ENCODE data around the gene SEMA5B.

Gene SEMA5B

DNA sequence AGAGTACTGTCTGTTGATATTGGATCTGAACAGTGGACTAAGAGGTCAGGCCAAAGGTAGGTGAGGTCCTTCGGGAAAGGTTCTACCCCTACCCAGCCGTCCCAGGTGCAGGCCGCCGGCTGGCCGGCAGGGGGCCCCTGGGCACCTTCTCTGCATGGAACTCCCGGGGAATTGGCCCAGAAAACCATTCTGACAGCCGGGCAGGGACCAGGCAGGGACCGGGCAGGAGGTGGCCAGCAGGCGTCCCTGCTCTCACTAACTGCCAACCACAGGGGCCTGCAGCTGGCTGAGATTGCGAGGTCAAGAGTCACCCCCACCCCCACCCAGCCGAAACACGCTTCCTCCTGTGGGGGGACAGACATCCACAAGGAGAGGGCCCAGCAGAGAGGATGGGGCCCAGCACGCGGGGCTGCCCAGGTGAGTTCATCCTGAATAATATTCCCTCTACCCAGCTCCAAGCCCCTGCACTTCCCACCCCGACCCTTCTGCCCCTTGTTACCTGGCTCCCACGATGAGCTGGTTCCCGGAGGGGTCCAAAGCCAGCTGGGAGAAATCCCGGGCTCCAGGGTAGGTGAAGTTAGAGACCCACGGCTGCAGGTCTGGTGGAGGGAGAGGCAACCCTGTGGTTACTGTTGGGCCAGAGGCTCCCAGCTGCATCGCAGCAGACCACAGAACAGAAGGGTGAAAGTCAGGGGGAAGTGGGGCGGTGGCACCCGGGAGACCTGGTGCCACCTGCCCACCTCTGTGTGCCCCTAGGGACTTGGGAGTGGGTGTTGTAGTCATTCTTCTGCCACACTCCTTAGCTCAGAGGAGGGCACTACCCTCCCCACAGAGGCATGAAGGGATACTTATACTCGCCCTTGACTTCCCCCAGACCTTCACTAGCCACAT lies 84.4 kb downstream of the SEMA5B start:
- Histone ChIP-seq H3K9me3 (ENCODE audit: control insufficient read depth, low read length) (no peaks in the 10 kb centered on the region), H3K4me3 (ENCODE audit: extremely low read depth, insufficient read depth, low read length, poor library complexity, severe bottlenecking) (no peak overlapping the region), H3K4me1 (ENCODE audit: control insufficient read depth, insufficient read depth, low read length, poor library complexity, severe bottlenecking) (peaks cover 13% of the 10 kb centered on the region), H3K36me3 (ENCODE audit: control insufficient read depth, insufficient read depth, low read length) (no peaks in the 10 kb centered on the region), H3K27ac (ENCODE audit: low read depth, low read length, severe bottlenecking) (no peak overlapping the region)
- 27 to 51% methylated on average over 7 to 14 of the region's 23 CpGs for WGBS, 2 experiments (ENCODE audit: insufficient coverage in 2 of 2)

DNA sequence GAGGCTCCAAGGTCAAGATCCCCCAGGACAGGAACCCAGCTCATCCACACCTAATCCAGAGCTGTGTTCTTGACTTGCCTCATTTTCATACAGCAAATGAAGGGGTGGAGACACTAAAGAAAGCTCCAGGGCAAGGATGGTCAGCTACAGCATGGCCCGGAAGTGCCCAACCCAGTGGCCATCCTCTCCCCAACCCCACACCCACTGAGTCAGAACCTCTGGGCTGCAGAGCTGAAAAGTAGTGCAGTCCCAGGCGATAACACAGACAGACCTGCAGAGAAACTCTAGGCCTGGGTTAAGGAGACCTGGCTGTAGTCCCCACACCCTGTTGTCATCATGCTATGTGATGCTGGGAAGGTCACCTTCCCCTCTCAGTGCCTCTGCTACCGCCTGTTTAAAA lies 85.3 kb downstream of the SEMA5B start:
- Histone ChIP-seq H3K36me3 (ENCODE audit: control insufficient read depth, insufficient read depth, low read length) (no peaks in the 10 kb centered on the region), H3K9me3 (ENCODE audit: control insufficient read depth, low read length) (no peaks in the 10 kb centered on the region)

DNA sequence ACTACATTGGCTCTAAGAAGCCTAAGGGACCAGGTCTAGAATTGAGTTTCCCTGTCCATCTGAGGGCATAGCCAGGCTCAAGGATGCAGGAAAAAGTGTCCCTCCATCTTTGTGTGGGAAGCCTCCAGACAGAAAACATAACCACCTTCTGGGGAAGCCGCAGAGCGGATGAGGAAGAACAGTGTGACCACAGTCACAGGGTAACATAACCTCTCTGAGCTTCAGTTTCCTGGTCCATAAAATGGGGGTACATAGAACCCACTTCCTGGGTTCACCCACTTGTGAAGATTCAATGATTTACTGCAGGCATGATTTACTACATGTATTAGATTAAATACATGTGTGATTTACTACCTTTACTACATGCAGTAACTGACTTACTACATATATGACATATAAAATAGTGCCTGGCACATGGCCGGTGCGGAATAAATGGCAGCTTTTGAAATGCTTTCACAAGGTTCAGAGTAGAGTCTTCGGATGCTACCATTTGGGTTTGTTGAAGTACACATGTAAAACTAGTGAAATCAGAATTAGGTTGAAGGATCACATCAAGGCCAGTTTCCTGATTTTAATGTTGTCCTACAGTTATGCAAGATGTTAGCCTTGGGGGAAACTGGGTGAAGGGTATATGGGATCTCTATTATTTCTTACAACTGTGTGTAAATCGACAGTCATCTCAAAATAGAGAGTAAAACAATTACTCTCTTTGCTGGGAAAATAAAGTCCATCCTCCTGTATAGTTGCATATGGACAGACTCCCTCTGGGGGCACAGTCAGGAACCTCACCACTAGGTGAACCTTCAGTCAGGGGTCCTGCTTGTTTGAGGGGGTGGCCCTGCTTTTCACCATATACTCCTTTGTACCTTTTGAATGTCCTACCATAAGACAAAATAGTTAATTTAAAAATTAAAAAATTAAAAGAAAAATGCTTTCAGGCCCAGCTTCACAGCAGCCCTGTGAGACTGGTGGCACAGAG lies 86.0 kb downstream of the SEMA5B start:
- WGBS, 2 experiments (ENCODE audit: insufficient coverage in 2 of 2) = 94 to 100% methylated on average over 3 to 5 of the region's 6 CpGs
- no peaks in the 10 kb centered on the region for H3K36me3 ChIP-seq (ENCODE audit: control insufficient read depth, insufficient read depth, low read length)

More for the DNA sequence above, 85.3 kb downstream of the SEMA5B start:
- Histone ChIP-seq H3K27ac (ENCODE audit: low read depth, low read length, severe bottlenecking) (no peak overlapping the region), H3K4me1 (ENCODE audit: control insufficient read depth, insufficient read depth, low read length, poor library complexity, severe bottlenecking) (peaks cover 3% of the 10 kb centered on the region), H3K4me3 (ENCODE audit: extremely low read depth, insufficient read depth, low read length, poor library complexity, severe bottlenecking) (no peak overlapping the region)
- 90 to 92% methylated on average over 2 of the region's 3 CpGs for WGBS, 2 experiments (ENCODE audit: insufficient coverage in 2 of 2)

DNA sequence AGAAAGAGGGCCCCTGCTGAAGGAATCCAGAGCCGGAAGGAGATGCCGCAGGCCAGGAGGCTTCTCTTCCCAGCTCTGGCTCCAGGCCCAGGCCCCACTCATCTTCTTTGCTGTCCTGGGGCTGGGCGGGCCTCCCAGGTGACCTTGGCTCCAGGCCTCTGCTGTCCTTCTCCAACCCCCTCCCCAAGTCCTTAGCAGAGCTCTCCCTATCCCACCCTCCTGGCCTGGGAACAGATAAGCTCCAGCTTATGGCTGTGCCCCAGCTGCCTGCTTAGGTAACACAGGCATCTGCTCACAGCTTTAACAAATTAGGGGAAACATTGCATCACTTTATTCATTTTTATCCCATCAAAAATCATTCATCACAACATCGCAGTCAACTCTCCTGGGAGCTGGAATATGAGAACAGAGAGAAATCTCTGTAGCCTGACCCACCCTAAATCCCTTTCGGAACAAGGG lies 86.9 kb downstream of the SEMA5B start:
- Histone ChIP-seq H3K27ac (ENCODE audit: low read depth, low read length, severe bottlenecking) (no peak overlapping the region), H3K4me3 (ENCODE audit: extremely low read depth, insufficient read depth, low read length, poor library complexity, severe bottlenecking) (no peak overlapping the region), H3K9me3 (ENCODE audit: control insufficient read depth, low read length) (no peaks in the 10 kb centered on the region), H3K36me3 (ENCODE audit: control insufficient read depth, insufficient read depth, low read length) (no peaks in the 10 kb centered on the region), H3K4me1 (ENCODE audit: control insufficient read depth, insufficient read depth, low read length, poor library complexity, severe bottlenecking) (peaks cover 3% of the 10 kb centered on the region)
- WGBS, 2 experiments (ENCODE audit: insufficient coverage in 2 of 2) = 80 to 100% methylated on average over 1 to 3 of the region's 5 CpGs

More for the DNA sequence above, 86.0 kb downstream of the SEMA5B start:
- Histone ChIP-seq H3K27ac (ENCODE audit: low read depth, low read length, severe bottlenecking) (no peak overlapping the region), H3K9me3 (ENCODE audit: control insufficient read depth, low read length) (no peaks in the 10 kb centered on the region), H3K4me1 (ENCODE audit: control insufficient read depth, insufficient read depth, low read length, poor library complexity, severe bottlenecking) (peaks cover 3% of the 10 kb centered on the region), H3K4me3 (ENCODE audit: extremely low read depth, insufficient read depth, low read length, poor library complexity, severe bottlenecking) (no peak overlapping the region)

DNA sequence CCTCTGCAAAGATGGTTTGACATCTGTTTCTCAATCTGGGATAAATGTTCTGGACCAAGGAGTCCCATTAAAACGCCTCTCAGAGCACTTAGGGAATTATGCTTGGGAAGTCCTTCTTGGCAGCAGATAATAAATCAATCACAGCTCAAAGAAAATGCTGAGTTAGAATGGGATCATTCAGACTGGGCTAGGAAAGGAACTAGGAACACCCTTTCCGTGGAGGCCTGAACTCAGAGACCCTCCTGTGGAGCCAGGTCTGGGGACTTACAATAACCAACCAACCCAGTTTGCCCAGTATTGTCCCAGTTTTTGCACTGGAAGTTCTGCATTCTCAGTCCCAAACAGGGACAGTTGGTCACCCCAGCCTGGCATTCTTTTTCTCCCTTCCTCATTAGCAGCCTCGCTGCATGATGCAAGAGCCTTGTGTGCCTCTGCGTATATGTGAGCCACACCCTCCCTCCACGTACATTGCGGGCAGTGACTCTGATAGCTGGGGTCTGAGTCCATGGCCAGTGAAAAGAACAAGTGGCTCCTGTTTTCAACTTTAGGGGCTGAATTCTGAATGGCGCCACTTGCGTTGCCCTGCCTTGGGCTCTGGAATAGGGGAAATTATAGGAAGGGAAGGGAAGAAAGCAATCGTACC lies 88.7 kb downstream of the SEMA5B start:
- Histone ChIP-seq H3K4me1 (ENCODE audit: control insufficient read depth, insufficient read depth, low read length, poor library complexity, severe bottlenecking) (no peaks in the 10 kb centered on the region), H3K36me3 (ENCODE audit: control insufficient read depth, insufficient read depth, low read length) (no peaks in the 10 kb centered on the region), H3K9me3 (ENCODE audit: control insufficient read depth, low read length) (no peaks in the 10 kb centered on the region), H3K4me3 (ENCODE audit: extremely low read depth, insufficient read depth, low read length, poor library complexity, severe bottlenecking) (no peak overlapping the region), H3K27ac (ENCODE audit: low read depth, low read length, severe bottlenecking) (no peak overlapping the region)
- WGBS, 2 experiments (ENCODE audit: insufficient coverage in 2 of 2) = 82 to 91% methylated on average over 6 to 8 of the region's 9 CpGs

DNA sequence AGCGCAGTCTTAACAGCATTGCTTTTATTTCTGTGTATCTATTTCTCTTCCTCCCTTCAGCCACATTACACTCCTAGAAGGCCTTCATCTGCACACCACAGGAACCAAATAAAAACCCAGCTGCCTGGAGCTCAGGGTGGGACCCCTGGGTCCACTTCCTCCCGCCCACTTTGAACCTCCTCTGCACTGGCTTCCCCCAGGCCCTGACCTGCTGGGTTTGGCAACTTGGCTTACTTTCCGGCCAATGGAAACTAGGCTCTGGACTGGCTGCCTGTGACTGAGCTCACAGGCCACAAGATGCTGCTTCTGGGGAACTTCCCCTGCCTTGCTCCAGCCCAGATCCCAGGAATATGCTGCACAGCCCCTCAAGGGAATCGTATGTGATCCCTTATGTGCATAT lies 89.8 kb downstream of the SEMA5B start:
- WGBS, 2 experiments (ENCODE audit: insufficient coverage in 2 of 2) = 91 to 96% methylated on average over 3 to 4 of the region's 4 CpGs

DNA sequence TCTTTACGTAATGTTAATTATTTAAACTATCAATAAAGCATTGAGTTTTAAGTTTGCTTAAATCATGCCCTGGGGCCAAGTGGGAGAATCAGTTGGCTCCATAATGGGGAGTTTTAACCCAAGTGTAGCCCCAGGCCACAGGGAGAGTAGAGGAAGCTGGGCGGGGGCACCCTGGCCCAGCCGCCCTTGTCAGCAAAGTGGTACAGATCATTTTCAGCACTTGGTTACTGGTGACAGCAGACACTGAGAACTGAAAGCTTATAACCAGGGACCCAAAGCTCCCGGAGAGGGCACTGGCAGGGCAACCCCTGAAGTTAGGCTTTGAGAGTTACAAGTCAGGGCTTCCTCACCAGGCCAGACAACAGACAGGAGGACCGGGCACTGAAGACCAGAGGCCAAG lies 90.6 kb downstream of the SEMA5B start:
- no peak overlapping the region for H3K27ac ChIP-seq (ENCODE audit: low read depth, low read length, severe bottlenecking)
- no peaks in the 10 kb centered on the region for H3K4me1 ChIP-seq (ENCODE audit: control insufficient read depth, insufficient read depth, low read length, poor library complexity, severe bottlenecking)
- no peaks in the 10 kb centered on the region for H3K9me3 ChIP-seq (ENCODE audit: control insufficient read depth, low read length)
- 81 to 93% methylated on average over 4 of the region's 5 CpGs for WGBS, 2 experiments (ENCODE audit: insufficient coverage in 2 of 2)
- no peak overlapping the region for H3K4me3 ChIP-seq (ENCODE audit: extremely low read depth, insufficient read depth, low read length, poor library complexity, severe bottlenecking)
- H3K36me3 ChIP-seq (ENCODE audit: control insufficient read depth, insufficient read depth, low read length) = no peaks in the 10 kb centered on the region

More for the DNA sequence above, 89.8 kb downstream of the SEMA5B start:
- no peaks in the 10 kb centered on the region for H3K9me3 ChIP-seq (ENCODE audit: control insufficient read depth, low read length)
- H3K36me3 ChIP-seq (ENCODE audit: control insufficient read depth, insufficient read depth, low read length) = no peaks in the 10 kb centered on the region
- no peak overlapping the region for H3K27ac ChIP-seq (ENCODE audit: low read depth, low read length, severe bottlenecking)
- H3K4me3 ChIP-seq (ENCODE audit: extremely low read depth, insufficient read depth, low read length, poor library complexity, severe bottlenecking) = no peak overlapping the region
- no peaks in the 10 kb centered on the region for H3K4me1 ChIP-seq (ENCODE audit: control insufficient read depth, insufficient read depth, low read length, poor library complexity, severe bottlenecking)

DNA sequence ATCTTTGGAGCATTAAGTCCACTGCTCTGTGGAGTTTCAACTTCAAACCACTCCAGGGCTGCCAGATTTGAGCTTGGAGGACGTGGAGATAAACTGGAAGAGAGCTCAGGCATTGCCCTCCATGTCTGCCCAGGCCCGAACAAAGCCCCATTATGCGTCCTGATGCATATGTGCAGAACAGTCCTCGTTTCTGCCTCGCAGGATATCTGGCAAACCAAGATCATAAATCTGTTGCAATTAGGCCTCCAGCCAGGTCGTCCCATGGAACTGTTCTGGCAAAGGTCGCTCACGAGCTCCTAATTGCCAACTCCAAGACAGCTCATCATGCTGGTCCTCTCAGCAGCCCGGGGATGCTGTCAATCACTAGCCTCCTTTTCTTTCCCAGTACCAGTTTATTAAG lies 91.2 kb downstream of the SEMA5B start:
- Histone ChIP-seq H3K27ac (ENCODE audit: low read depth, low read length, severe bottlenecking) (peak overlapping the region; percentile 25), H3K36me3 (ENCODE audit: control insufficient read depth, insufficient read depth, low read length) (no peaks in the 10 kb centered on the region)
- 88 to 89% methylated on average over 9 of the region's 9 CpGs for WGBS, 2 experiments (ENCODE audit: insufficient coverage in 2 of 2)

DNA sequence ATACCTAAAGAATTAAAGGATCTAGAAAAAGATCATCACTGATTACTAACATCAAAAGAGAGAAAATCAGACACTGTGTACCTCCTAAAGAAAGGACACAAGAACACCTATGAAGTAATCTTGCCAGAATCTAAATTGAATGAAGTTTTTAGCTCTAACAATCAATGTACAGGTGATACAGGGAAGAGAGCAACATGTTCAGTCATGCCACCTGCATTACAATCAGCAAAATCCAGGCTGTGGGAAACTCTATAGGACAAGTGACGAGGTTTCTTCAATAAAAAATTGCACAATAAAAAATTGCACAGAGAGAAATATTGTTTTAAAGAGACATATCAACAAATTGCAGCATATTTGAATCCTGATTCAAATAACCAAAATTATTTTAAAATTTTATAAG lies 93.3 kb downstream of the SEMA5B start:
- no peaks in the 10 kb centered on the region for H3K9me3 ChIP-seq (ENCODE audit: control insufficient read depth, low read length)
- WGBS, 2 experiments (ENCODE audit: insufficient coverage in 2 of 2) = no CpG with 5 or more reads among the region's 1 CpG
- H3K4me3 ChIP-seq (ENCODE audit: extremely low read depth, insufficient read depth, low read length, poor library complexity, severe bottlenecking) = no peak overlapping the region
- no peaks in the 10 kb centered on the region for H3K36me3 ChIP-seq (ENCODE audit: control insufficient read depth, insufficient read depth, low read length)
- no peak overlapping the region for H3K27ac ChIP-seq (ENCODE audit: low read depth, low read length, severe bottlenecking)
- no peaks in the 10 kb centered on the region for H3K4me1 ChIP-seq (ENCODE audit: control insufficient read depth, insufficient read depth, low read length, poor library complexity, severe bottlenecking)

More for the DNA sequence above, 91.2 kb downstream of the SEMA5B start:
- no peaks in the 10 kb centered on the region for H3K4me1 ChIP-seq (ENCODE audit: control insufficient read depth, insufficient read depth, low read length, poor library complexity, severe bottlenecking)
- no peaks in the 10 kb centered on the region for H3K9me3 ChIP-seq (ENCODE audit: control insufficient read depth, low read length)
- H3K4me3 ChIP-seq (ENCODE audit: extremely low read depth, insufficient read depth, low read length, poor library complexity, severe bottlenecking) = no peak overlapping the region

DNA sequence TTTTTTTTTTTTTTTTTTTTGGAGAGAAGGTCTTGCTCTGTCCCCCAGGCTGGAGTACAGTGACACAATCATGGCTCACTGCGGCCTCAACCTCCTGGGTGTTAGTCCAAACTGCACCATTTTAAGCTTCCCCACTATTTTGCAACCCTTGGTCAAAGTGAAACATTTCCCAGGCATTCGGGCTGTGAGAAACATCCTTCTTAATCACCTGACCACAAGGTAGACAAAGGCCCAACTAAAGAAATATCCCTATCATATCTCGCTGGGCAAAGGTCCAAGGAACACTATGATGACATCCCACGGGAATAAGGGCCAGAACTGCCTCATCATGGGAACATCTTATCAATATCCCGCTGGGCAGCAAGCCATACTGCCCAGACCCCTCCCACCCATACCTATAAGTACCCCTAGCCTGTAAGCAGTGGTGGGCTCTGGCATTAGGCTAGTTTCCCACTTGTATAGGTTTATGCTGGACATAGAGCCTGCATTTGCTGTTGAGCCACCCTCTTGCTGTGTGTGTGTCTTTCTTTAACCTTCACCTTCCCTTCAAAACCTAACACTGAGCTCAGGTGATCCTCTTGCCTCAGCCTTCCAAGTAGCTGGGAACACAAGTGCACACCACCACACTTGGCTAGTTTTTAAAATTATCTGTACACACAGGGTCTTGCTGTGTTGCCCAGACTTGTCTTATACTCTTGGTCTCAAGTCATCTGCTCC lies 95.2 kb downstream of the SEMA5B start:
- H3K9me3 ChIP-seq (ENCODE audit: control insufficient read depth, low read length) = no peaks in the 10 kb centered on the region
- H3K27ac ChIP-seq (ENCODE audit: low read depth, low read length, severe bottlenecking) = no peak overlapping the region
- no peak overlapping the region for H3K4me3 ChIP-seq (ENCODE audit: extremely low read depth, insufficient read depth, low read length, poor library complexity, severe bottlenecking)
- no peaks in the 10 kb centered on the region for H3K36me3 ChIP-seq (ENCODE audit: control insufficient read depth, insufficient read depth, low read length)
- H3K4me1 ChIP-seq (ENCODE audit: control insufficient read depth, insufficient read depth, low read length, poor library complexity, severe bottlenecking) = no peaks in the 10 kb centered on the region
- WGBS, 2 experiments (ENCODE audit: insufficient coverage in 2 of 2) = 92 to 100% methylated on average over 3 to 5 of the region's 5 CpGs
